Panc1 (cell line): ENCODE measurements around the gene POLR2C.

Source experiments
- CTCF ChIP-seq: fragments of 450-650 bp; IDR thresholded peaks from 2 replicates; pipeline ENCODE4 v1.5.1; 2017; ENCODE audit warnings: mild to moderate bottlenecking
- POLR2AphosphoS5 ChIP-seq: IDR thresholded peaks from 2 replicates; pipeline ENCODE4 v1.6.1; 2012; ENCODE audit warnings: mild to moderate bottlenecking, low read depth, low read length, moderate library complexity
- SIN3A ChIP-seq: IDR thresholded peaks from 2 replicates; pipeline ENCODE4 v1.6.1; 2012; ENCODE audit warnings: low read depth, mild to moderate bottlenecking, low read length, moderate library complexity, borderline replicate concordance; ENCODE audit not compliant: insufficient read depth
- TCF7L2 ChIP-seq: IDR thresholded peaks from 2 replicates; pipeline ENCODE4 v1.6.1; 2011; ENCODE audit warnings: mild to moderate bottlenecking, low read depth, low read length, inconsistent platforms

GRCh38 chr16:57416084-57416483 is 46.4 kb upstream of the POLR2C start:
- no peak for TF ChIP-seq SIN3A
- TF ChIP-seq CTCF: no peak
- TF ChIP-seq POLR2AphosphoS5: no peak
- TF ChIP-seq TCF7L2: no peak
